ENCODE measurements around the gene PIGX. TPM values are rescaled to one million over a fixed set of nuclear protein-coding genes. Genes with fewer than 3 reads are reported as not detected.

Gene PIGX
- 13.5 TPM for polyA plus RNA-seq (ENCODE audit: insufficient read length)

DNA sequence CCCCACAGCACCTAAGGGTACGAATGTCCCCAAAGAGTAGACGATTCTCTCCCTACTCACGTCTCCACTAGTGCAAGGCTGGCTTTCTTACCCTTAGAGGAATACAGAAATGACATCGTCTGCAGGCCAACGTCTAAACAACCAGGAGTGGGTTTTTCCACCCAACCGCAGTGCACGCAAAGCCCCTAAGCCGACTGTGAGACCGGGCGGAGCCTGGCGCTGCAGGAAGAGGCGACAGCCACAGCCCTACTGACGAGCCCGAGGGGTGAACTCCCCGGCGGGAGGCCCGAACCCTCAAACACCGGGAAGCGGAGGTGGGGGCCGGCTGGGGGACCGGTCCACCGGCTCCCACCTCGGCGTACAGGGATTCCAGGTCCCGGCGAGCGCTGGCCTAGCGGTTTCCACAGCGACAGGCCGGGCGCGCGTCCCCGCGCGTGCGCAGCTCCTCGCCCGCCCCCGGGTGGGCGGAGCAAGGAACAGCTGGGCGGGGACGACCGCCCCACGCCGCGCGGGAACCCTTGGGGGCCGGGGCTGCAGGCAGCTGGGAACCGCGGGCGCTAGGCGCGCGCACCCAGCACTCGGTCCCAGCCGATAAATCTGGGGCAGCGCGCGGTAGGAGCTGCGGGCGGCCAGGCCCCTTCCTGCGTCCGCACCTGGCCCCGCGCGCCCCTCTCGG is at the start of gene PIGX, which contains the start of gene CEP19:
PIGX (plus strand) TSS at position 540 of the 676 bp plus-strand sequence.
CEP19 (minus strand) TSS at position 413 of the 676 bp plus-strand sequence. CDS start 3,593 bp downstream, outside the sequence.
- DNase-seq: peak; percentile 93

DNA sequence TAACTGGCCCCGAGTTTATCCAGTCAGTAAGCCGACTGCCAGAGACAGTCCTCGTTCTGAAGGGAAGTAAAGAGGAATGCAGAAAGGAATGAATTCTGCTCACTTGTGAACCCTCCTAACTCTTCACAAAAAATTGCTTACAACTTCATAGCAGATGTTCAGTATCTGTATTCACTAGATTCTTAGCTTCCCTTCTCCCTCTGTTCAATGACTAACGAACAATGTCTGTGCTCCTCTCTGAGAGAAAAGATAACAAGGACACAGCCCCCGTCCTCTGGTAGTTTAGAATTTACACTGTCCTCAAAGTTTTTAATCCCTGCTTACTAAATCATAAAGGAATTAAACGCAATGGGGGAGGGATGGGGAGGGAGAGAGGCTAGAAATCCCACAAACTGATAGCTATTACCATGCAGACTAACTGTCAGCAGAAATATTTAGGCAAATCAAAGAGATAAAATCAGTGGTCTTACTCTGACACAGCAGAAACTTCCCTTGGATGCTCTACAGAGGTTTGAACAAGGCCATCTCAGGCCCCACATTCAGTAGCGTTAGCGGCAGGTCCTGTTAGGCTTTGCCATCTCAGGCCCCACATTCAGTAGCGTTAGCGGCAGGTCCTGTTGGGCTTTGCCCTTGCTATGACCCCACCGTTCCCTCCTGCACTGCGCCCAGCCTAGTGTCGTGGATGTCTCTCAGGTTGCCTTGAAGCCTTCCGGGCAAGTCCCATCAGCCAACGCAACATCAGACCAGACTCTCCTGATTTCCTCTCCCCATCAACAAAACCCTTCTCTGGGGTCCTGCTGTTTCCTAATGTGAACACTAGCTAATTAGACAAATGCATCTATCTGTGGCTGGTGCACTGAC is 49.2 kb upstream of the PIGX start:
- no peak for DNase-seq

- DNase-seq: peak; percentile 11
Measured at GRCh38 chr3:196666001-196666867, 45.9 kb upstream of the PIGX start.

DNA sequence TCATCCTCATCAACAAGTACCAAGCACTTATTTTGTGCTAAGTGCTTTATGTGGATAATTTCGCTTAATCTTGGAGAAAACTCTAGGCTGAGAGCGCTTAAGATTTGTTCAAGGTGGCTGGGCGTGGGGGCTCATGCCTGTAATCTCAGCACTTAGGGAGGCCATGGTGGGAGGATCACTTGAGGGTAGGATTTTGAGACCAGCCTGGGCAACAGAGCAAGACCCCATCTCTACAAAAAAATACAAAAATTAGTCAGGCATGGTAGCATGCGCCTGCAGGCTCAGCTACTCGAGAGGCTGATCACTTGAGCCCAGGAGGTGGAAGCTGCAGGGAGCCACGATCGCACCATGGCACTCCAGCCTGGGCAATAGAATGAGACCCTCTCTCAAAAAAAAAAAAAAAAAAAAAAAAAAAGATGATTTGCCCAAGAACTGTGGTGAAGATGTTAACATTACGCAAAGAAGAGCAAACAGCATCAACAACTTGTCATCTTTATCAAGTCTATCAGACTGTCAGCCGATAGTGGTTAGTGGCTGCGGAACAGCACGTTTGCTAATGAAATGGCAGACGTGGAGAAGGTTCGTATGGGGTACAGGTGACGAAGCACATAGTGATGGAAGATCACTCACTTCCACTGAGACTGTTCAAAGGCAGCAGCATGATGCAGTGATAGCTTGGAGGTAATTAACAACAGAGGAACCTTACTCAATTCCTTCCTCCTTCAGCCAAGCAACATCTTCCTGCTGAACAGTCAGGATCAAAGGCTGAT is 44.9 kb upstream of the PIGX start:
- no peak for DNase-seq

DNA sequence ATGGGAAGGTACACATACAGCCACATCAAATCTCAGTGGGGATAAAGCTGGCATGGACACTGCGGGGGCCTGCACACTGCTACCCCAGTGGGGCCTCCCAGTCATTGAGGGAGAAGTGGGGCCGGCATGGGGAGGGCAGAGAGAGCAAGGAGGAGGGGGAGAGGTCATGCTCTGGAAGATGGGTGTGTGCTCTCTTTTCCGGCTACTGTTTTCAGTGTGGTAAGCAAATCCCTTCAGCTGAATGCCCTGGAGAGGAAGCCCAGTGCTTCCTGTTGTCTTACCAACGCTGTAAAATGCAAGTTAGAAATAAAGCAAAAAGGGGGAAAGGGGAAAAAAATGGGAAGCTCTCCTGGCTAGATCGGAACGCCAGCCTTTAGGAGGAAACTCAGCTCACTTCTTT is 41.8 kb upstream of the PIGX start:
- peak; percentile 9 for DNase-seq

- no peak for DNase-seq
Measured at GRCh38 chr3:196673632-196674031, 38.5 kb upstream of the PIGX start.

GRCh38 chr3:196677353-196677752 is 34.8 kb upstream of the PIGX start:
- no peak for DNase-seq

DNA sequence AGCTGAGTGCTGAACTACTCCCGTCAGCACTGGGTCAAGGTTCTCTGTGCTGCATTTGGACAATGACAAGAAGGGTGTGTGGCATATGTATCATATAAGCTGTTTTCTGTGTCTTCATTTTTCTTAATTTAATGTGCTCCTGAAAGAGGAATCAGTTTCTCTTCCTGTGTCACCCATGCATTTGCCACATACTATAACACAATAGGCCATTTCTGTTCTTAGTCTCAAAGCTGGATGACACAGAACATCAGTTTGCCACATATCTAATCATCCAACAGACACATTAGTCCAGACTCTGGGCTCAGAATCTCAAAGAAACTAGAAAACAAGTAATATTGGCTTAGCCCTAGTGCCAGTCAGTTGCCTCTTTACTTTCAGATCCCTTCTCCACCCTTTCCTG is 34.2 kb upstream of the PIGX start:
- no peak for DNase-seq

GRCh38 chr3:196684548-196685407 is 27.4 kb upstream of the PIGX start:
- DNase-seq: peak; percentile 71

DNA sequence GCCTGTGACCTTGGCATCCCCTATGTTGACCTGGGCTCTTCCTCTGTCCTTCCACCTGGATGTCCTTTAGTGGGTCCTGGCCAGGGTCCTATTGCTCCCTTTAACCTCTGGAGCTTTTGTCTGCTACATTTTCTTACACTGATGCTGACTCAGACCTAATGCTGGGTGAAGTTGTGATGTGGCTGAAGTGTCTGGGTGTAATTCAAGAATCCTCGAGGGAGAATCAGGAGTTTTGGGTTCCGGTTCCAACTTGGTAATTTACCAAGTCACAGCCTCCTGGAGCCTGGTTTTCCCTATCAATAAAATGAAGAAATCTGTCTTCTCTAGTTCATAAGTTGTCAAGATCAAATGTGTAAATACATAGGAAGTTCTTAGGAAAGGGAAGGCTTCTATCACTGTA is 25.7 kb upstream of the PIGX start:
- DNase-seq: no peak

GRCh38 chr3:196688349-196688748 is 23.8 kb upstream of the PIGX start:
- DNase-seq: no peak

DNA sequence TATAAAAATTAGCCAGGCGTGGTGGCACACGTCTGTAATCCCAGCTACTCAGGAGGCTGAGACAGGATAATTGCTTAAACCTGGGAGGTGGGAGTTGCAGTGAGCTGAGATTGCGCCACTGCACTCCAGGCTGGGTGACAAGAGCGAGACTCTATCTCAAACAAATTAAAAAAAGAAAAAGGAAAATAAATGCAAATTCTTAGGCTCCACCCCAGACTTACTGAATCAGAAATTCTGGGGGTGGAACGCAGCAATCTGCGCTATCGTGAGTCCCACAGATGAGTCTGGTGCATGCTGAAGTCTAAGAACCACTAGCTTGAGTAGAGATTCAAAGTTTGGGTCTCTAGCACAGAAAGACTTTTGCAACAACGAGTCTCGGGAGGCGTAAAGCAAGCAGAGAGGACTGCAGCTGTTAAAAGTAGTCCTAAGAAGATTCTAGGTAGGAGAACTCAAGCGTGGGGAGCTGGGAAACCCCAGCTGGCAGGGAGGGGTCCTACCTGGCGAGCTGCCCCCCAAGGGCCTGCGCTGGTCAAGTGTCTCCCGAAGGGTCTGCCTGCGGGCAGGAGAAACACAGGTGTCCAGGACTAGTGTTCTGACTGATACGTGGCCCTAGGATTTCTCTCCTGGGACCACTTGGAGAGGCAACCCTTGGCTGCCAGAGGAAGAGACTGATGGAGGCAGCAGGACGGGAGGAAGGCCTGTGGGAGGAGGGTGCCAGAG is 22.1 kb upstream of the PIGX start:
- DNase-seq: no peak

- no peak for DNase-seq
Measured at GRCh38 chr3:196691386-196691785, 20.8 kb upstream of the PIGX start.

DNA sequence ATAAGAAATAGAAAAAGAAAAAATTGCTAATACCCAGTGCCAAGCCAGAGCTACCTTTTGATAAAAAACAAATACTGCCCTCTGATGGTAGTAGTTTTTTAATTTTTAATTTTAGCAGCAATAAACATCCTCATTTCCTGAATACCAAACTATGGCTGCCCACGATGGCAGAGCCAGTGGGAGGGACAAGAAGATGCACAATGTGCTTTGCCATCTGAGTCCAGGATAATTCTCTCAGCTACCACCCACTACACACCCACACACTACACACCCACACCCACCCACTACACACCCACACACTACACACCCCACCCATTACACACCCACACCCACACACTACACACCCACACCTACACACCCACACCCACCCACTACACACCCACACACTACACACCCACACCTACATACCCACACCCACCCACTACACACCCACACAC is 18.0 kb upstream of the PIGX start:
- no peak for DNase-seq

- DNase-seq: no peak
Measured at GRCh38 chr3:196694941-196695848, 17.0 kb upstream of the PIGX start.

GRCh38 chr3:196695849-196696226 is 16.3 kb upstream of the PIGX start:
- no peak for DNase-seq

DNA sequence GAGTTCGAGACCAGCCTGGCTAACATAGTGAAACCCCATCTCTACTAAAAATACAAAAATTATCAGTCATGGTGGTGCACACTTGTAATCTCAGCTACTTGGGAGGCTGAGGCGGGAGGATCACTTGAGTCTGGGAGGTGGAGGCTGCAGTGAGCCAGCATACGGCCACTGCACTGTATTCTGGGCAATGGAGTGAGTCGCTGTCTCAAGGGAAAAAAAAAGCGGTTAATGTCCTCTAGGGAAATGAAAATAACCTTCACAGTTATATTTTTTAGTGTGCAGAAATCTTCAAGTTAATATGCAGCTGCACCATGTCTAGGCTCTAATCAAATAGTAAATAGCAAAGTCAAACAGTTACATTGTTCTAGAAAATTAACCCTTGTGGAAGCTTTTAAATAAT is 14.9 kb upstream of the PIGX start:
- DNase-seq: no peak

DNA sequence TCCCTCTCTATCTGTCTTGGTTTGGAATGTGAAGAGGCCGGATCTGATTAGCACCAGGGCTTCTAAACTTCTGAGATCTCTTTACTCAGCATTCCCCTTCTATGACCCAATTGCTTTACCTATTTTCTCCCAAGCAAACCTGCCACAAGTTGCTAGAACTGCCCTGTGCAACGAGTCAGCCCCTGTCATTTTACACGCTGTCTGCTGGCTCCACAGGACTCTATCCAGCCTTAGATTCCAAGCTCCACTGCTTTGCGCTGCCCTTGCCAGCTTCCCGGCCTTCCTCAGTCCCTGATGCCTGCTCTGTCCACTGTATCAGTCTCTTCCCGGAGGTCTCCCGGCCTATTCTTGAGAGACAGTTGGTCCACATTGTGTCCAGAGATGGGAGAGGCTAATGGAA is 12.4 kb upstream of the PIGX start:
- no peak for DNase-seq

DNA sequence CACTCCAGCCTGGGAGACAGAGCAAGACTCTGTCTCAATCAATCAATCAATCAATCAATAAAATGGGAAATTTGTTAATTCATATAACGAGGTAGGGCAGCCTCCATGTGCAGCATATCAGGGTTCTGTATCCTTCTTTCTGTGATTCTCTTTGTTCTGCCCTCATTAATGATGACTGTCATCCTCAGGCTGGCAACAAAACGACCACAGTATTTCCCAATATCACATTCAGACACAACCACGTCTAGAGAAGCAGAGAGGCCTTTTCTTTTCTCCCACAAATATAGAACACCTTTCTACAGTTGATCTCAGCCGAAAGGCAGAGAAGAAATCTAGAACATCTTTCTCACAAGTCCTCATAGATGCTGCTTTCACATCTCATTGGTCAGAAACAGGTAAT is 11.4 kb upstream of the PIGX start:
- DNase-seq: no peak

Measured in hindlimb muscle (tissue), 1 donor.